Measurements from ENCODE around the gene CCDC192.

GRCh38 chr5:127702434-127702833 is 757 bp upstream of the CCDC192 start:
- TF ChIP-seq POLR2A (IDR thresholded peaks at IDR 0.05; ENCODE audit: extremely low read depth, insufficient read length) (no peak), CTCF (IDR thresholded peaks at IDR 0.05; ENCODE audit: low read depth, low read length) (no peak)
